Measurements from ENCODE around the gene SLPI.

DNA sequence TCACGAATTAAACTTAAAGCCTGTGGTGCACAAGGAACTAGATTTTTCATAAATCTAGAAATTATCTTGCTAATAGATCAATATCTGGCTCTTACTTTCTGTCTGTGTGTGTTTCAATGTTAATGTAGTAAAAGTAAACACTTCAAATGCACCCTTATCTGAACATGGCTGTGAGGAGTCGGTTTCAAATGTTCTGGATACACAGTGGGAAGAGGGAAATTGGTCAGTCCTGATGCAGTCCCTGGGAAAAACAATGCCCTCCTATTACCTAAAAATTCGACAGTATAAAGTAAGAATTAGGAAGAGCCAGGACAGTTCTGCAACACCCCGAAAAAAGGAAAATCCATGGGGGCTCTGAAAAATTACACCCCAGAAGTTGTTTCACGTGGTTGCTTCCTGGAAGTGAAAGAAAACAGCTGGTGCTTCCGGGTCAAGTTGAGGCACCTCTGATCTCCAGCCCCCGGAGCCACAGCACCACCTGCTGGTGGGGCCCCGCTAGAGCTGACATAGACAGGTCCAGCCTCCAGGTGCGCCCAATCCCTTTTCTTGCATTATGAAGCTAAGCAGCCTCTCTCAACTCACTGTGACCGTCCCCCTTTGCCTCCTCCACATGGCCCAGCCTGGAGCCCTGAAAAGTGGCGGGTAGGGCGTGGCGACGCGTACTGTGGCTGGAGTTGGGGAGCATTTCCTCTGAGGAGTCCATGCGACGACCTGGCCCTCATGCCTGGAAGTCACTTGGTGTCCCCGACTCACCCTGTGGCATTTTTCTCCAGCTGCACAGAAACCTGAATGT is 24.9 kb downstream of the SLPI start:
- TF ChIP-seq L3MBTL2 (conservative IDR thresholded peaks at IDR 0.05) (no peak), TARDBP (IDR thresholded peaks at IDR 0.05) (no peak), SUZ12 (IDR thresholded peaks at IDR 0.05) (no peak), FOXK2 (IDR thresholded peaks at IDR 0.05) (no peak), ELF4 (IDR thresholded peaks at IDR 0.05) (no peak), HDGF (IDR thresholded peaks at IDR 0.05; ENCODE audit: borderline replicate concordance) (no peak), BHLHE40 (IDR thresholded peaks at IDR 0.05; ENCODE audit: borderline replicate concordance) (no peak), NFRKB (IDR thresholded peaks at IDR 0.05) (no peak), ARNT (IDR thresholded peaks at IDR 0.05) (no peak), LEF1 (IDR thresholded peaks at IDR 0.05; ENCODE audit: borderline replicate concordance) (no peak), SP1 (IDR thresholded peaks at IDR 0.05) (no peak), FOXA1 (IDR thresholded peaks at IDR 0.05) (no peak), ZNF384 (IDR thresholded peaks at IDR 0.05) (no peak)
- TF ChIP-seq, protein P1, sequence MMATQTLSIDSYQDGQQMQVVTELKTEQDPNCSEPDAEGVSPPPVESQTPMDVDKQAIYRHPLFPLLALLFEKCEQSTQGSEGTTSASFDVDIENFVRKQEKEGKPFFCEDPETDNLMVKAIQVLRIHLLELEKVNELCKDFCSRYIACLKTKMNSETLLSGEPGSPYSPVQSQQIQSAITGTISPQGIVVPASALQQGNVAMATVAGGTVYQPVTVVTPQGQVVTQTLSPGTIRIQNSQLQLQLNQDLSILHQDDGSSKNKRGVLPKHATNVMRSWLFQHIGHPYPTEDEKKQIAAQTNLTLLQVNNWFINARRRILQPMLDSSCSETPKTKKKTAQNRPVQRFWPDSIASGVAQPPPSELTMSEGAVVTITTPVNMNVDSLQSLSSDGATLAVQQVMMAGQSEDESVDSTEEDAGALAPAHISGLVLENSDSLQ (IDR thresholded peaks at IDR 0.05), result no peak
